ENCODE measurements around the gene RABL6. TPM values are rescaled to one million over a fixed set of nuclear protein-coding genes. Genes with fewer than 3 reads are reported as not detected.

The RABL6 gene
- total and polyA plus RNA-seq, 2 of the 4 experiments (the other 2 are of a cell fraction) = 37.1 to 47.5 TPM

DNA sequence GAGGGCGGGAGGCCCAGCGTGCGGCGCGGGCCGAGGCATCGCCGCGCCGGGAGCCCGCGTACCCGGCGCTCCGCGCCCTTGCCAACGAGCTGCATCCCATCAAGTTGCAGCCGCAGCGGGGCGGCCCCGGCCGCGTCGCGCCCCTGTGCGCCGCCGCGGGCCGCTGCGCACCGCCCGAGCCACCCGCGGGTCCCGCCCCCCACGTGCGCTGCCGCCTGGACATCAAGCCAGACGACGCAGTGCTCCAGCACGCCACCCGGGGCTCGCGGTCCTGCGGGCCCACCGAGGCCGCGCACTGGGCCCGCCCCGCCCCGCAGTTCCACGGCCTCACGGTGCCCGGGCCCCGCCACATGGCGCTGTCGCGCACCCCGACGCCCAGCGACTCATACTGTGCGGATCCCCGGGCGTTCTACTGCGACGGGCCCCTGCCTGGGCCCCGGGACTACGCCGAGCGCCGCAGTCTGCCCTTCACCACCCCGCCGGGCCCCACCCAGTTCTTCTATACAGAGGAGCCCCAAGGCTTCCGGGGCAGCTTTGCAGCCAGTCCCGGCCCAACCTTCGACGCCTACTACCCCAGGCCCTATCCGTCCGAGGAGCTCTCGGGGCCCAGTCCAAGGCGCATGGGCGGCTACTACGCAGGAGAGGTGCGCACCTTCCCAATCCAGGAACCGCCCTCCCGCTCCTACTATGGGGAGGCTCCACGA lies 37.2 kb downstream of the RABL6 start (continued):
- TF ChIP-seq CHD1 (IDR thresholded peaks at IDR 0.05; ENCODE audit: low read depth, low read length) = no peak

DNA sequence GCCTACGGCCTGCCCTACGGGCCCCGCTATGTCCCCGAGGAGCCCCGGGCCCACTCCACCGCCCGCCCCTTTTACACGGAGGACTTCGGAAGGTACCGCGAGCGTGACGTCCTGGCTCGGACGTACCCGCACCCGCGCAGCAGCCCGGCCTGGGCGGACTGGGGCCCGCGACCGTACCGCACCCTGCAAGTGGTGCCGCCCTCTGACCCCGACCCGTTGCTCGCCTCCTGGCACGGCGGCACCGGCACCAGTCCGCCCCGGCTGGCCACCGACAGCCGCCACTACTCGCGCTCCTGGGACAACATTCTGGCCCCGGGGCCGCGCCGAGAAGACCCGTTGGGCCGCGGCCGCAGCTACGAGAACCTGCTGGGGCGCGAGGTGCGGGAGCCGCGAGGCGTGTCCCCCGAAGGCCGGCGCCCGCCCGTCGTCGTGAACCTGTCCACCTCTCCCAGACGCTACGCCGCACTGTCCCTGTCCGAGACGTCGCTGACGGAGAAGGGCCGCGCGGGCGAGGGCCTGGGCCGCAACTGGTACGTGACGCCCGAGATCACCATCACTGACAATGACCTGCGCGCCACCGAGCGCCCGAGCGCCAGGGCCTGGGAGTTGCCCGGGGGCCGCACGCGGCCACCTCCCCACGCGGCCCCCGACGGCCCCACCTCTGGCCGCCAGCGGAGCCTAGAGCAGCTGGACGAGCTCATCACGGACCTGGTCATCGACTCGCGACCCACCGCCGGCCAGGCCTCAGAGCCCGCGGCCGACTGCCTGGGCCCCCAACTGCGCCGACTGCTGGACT lies 37.9 kb downstream of the RABL6 start:
- peaks cover 36% of the 10 kb centered on the region for H4K20me1 ChIP-seq (ENCODE audit: insufficient read depth, low read length)
- H3K27ac ChIP-seq (ENCODE audit: insufficient read depth, low read length) = no peak overlapping the region
- H2AK5ac ChIP-seq (ENCODE audit: low read depth, low read length) = no peak overlapping the region; the same call in 1 of the 2 replicates
- H2BK5ac ChIP-seq (ENCODE audit: low read depth, low read length, poor library complexity, severe bottlenecking) = no peak overlapping the region
- peaks cover 9 to 24% of the 10 kb centered on the region in 2 experiments; a peak in 2 of 4 replicates for H3K79me1 ChIP-seq (ENCODE audit: low read depth in 1 of 2, low read length in 2 of 2)
- H3K23ac ChIP-seq (ENCODE audit: low read depth, low read length) = no peak overlapping the region
- no peak for DNase-seq
- in situ Hi-C loops (cut with MboI; ENCODE audit: low sequenced_read_pairs) = no loop called here
- H3K9ac ChIP-seq (ENCODE audit: low read depth, low read length) = no peak overlapping the region
- CTCF ChIA-PET = no interaction called here
- no peak for ATAC-seq (ENCODE audit: low read depth)
- intact Hi-C loops (cut with micrococcal nuclease) = no loop called here
- no peak overlapping the region for H3K18ac ChIP-seq (ENCODE audit: low read depth, low read length)
- H2AFZ ChIP-seq (replicated peaks; ENCODE audit: low read length, poor library complexity) = no peak overlapping the region
- BruUV-seq (replicated peaks) = no TSS peak
- no peak overlapping the region for H2BK120ac ChIP-seq (ENCODE audit: low read depth, low read length)
- no peak overlapping the region for H3K14ac ChIP-seq (replicated peaks; ENCODE audit: low read depth, low read length)
- H3K27me3 ChIP-seq (ENCODE audit: control insufficient read depth, insufficient read depth, low read length) = peaks cover 22% of the 10 kb centered on the region
- no peak overlapping the region for H3K4me3 ChIP-seq (ENCODE audit: insufficient read depth, low read depth, low read length)
- no peak overlapping the region for H3K4me2 ChIP-seq (ENCODE audit: low read depth, low read length)
- H2AK9ac ChIP-seq (replicated peaks; ENCODE audit: low read depth, low read length, poor library complexity) = no peak overlapping the region
- peaks cover 6% of the 10 kb centered on the region; the same call in 1 of the 2 replicates for H3K36me3 ChIP-seq (ENCODE audit: control insufficient read depth, insufficient read depth, low read length)
- POLR2A ChIA-PET (ENCODE audit: unreplicated experiment) = no interaction called here
- H4K5ac ChIP-seq (ENCODE audit: low read depth, low read length) = no peak overlapping the region
- H3K4me1 ChIP-seq (ENCODE audit: control insufficient read depth, insufficient read depth, low read length) = peaks cover 18% of the 10 kb centered on the region
- peaks cover 6% of the 10 kb centered on the region; the same call in 1 of the 2 replicates for H3K9me3 ChIP-seq (ENCODE audit: control insufficient read depth, insufficient read depth, low read length)
- dilution Hi-C loops (cut with HindIII; ENCODE audit: low sequenced_read_pairs, unreplicated experiment) = no loop called here
- H3K56ac ChIP-seq (ENCODE audit: extremely low read depth, insufficient read depth, low read length) = no peak overlapping the region
- no peak overlapping the region for H2BK20ac ChIP-seq (ENCODE audit: low read depth, low read length)
- no peak overlapping the region for H4K91ac ChIP-seq (ENCODE audit: insufficient read depth, low read depth, low read length)
- H2BK15ac ChIP-seq (ENCODE audit: low read depth, low read length) = no peak overlapping the region
- peaks cover 7% of the 10 kb centered on the region; the same call in 1 of the 2 replicates for H3K9me1 ChIP-seq (ENCODE audit: insufficient read depth, low read length)
- 29% methylated on average over 49 of the region's 102 CpGs; no CpG with 5 or more reads in 1 of the 2 experiments for WGBS, 2 experiments (ENCODE audit: extremely low coverage in 2 of 2, insufficient read length in 1 of 2)
- no peak overlapping the region for H3K4ac ChIP-seq (ENCODE audit: low read depth, low read length)
- H4K8ac ChIP-seq (ENCODE audit: low read depth in 2 of 2, low read length in 2 of 2) = no peak overlapping the region
- TF ChIP-seq MAZ (IDR thresholded peaks at IDR 0.05; ENCODE audit: borderline replicate concordance, low read depth, low read length) = no peak
- TF ChIP-seq CHD1 (IDR thresholded peaks at IDR 0.05; ENCODE audit: low read depth, low read length) = no peak
- TF ChIP-seq MAFK (IDR thresholded peaks at IDR 0.05; ENCODE audit: low read depth, low read length) = no peak
- TF ChIP-seq, protein P1, sequence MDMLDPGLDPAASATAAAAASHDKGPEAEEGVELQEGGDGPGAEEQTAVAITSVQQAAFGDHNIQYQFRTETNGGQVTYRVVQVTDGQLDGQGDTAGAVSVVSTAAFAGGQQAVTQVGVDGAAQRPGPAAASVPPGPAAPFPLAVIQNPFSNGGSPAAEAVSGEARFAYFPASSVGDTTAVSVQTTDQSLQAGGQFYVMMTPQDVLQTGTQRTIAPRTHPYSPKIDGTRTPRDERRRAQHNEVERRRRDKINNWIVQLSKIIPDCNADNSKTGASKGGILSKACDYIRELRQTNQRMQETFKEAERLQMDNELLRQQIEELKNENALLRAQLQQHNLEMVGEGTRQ (IDR thresholded peaks at IDR 0.05; ENCODE audit: low read depth, low read length) = no peak
- no peak for TF ChIP-seq SMC3 (IDR thresholded peaks at IDR 0.05; ENCODE audit: low read depth, low read length)
- TF ChIP-seq RCOR1 (IDR thresholded peaks at IDR 0.05; ENCODE audit: insufficient replicate concordance, low read length) = no peak
- TF ChIP-seq, protein P2, sequence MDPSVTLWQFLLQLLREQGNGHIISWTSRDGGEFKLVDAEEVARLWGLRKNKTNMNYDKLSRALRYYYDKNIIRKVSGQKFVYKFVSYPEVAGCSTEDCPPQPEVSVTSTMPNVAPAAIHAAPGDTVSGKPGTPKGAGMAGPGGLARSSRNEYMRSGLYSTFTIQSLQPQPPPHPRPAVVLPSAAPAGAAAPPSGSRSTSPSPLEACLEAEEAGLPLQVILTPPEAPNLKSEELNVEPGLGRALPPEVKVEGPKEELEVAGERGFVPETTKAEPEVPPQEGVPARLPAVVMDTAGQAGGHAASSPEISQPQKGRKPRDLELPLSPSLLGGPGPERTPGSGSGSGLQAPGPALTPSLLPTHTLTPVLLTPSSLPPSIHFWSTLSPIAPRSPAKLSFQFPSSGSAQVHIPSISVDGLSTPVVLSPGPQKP (IDR thresholded peaks at IDR 0.05; ENCODE audit: borderline replicate concordance, low read depth, low read length) = no peak
- TF ChIP-seq RFX5 (IDR thresholded peaks at IDR 0.05; ENCODE audit: low read depth, low read length) = no peak
- no peak for TF ChIP-seq CEBPB (IDR thresholded peaks at IDR 0.05; ENCODE audit: low read depth, low read length)
- TF ChIP-seq, protein P3, sequence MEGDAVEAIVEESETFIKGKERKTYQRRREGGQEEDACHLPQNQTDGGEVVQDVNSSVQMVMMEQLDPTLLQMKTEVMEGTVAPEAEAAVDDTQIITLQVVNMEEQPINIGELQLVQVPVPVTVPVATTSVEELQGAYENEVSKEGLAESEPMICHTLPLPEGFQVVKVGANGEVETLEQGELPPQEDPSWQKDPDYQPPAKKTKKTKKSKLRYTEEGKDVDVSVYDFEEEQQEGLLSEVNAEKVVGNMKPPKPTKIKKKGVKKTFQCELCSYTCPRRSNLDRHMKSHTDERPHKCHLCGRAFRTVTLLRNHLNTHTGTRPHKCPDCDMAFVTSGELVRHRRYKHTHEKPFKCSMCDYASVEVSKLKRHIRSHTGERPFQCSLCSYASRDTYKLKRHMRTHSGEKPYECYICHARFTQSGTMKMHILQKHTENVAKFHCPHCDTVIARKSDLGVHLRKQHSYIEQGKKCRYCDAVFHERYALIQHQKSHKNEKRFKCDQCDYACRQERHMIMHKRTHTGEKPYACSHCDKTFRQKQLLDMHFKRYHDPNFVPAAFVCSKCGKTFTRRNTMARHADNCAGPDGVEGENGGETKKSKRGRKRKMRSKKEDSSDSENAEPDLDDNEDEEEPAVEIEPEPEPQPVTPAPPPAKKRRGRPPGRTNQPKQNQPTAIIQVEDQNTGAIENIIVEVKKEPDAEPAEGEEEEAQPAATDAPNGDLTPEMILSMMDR (conservative IDR thresholded peaks at IDR 0.05; ENCODE audit: low read depth, low read length) = no peak

All from IMR-90 (cell line).